ENCODE results near the gene TBC1D14. TPM values are rescaled to one million over a fixed set of nuclear protein-coding genes. Genes with fewer than 3 reads are reported as not detected.

Gene TBC1D14
- total and polyA plus RNA-seq, 2 of the 8 experiments (the other 6 are each of a cell fraction or from before 2014, with no cell fraction given), result 45.6 to 48.2 TPM

DNA sequence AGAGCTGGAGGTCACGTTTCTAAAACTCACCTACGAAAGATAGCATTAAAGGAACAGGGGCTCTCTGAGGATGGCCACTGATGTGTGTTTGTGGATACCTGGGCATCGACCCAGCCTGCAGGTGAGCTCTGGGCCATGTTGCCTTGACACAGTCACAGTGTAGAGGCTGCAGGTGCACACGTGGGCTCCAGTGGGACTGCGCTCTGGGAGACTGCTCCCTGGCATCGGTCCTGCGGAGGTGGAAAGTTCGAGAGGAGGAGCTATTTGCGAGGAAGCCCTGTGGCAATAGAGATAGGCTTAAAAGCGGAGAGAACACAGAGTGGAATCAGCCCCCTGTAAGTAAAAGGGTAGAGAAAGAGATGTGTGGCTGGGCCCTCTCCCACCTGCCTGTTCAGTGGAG lies 121.2 kb downstream of the TBC1D14 start (continued):
- TF ChIP-seq MAFK (IDR thresholded peaks at IDR 0.05; ENCODE audit: low read depth, low read length), result no peak
